BLaER1 treated with 17β-estradiol and CSF1 and Interleukin-3, amounts not matched to agents 10 nM and 100 nM (cell line): ENCODE data around the gene HSD17B2.
A peak's percentile ranks its signal among the peaks of the same experiment; 100 is the strongest.

Experiments
- H3K27ac ChIP-seq, 11 experiments: shearing (Covaris generic); formaldehyde crosslinking; 2 replicates each; pipeline ENCODE4 v1.8.1; 2022
- H3K27me3 ChIP-seq, 11 experiments: shearing (Covaris generic); formaldehyde crosslinking; 2 replicates each; pipeline ENCODE4 v1.8.1; 2022
- H3K36me3 ChIP-seq, 11 experiments: shearing (Covaris generic); formaldehyde crosslinking; 2 replicates each; pipeline ENCODE4 v1.8.1; 2022
- H3K4me1 ChIP-seq, 10 experiments: shearing (Covaris generic); formaldehyde crosslinking; 2 replicates each; pipeline ENCODE4 v1.8.1; 2022
- H3K4me2 ChIP-seq, 11 experiments: shearing (Covaris generic); formaldehyde crosslinking; 2 replicates each; pipeline ENCODE4 v1.8.1; 2022
- H3K4me3 ChIP-seq, 10 experiments: shearing (Covaris generic); formaldehyde crosslinking; 2 replicates each; pipeline ENCODE4 v1.8.1; 2022
- H3K9ac ChIP-seq, 11 experiments: shearing (Covaris generic); formaldehyde crosslinking; 2 replicates each; pipeline ENCODE4 v1.8.1; 2022
- H3K9me3 ChIP-seq, 11 experiments: shearing (Covaris generic); formaldehyde crosslinking; replicated peaks in 1 of 11; 2 replicates each; pipeline ENCODE4 v1.8.1; 2022
- H4K20me1 ChIP-seq, 11 experiments: shearing (Covaris generic); formaldehyde crosslinking; 2 replicates each; pipeline ENCODE4 v1.8.1; 2022
- Cebpa-rat ChIP-seq, 11 experiments: shearing (Covaris generic); IDR thresholded peaks; 2 replicates each; pipeline ENCODE4 v1.8.1; 2022

HSD17B2 gene

GRCh38 chr16:82082097-82082496, 47.0 kb downstream of the HSD17B2 start:
- no peak overlapping the region for H3K9ac ChIP-seq
- H3K36me3 ChIP-seq, result no peaks in the 10 kb centered on the region
- H4K20me1 ChIP-seq, result no peaks in the 10 kb centered on the region
- H3K4me1 ChIP-seq, result no peaks in the 10 kb centered on the region
- no peak for TF ChIP-seq Cebpa-rat (IDR thresholded peaks at IDR 0.05)
- H3K9me3 ChIP-seq, result peaks cover 0 to 15% (median 8%) of the 10 kb centered on the region in 11 experiments; a peak in 13 of 22 replicates
- no peaks in the 10 kb centered on the region for H3K27me3 ChIP-seq
- no peak overlapping the region for H3K27ac ChIP-seq
- no peak overlapping the region for H3K4me2 ChIP-seq
- no peak overlapping the region for H3K4me3 ChIP-seq

GRCh38 chr16:82082543-82083244, 47.6 kb downstream of the HSD17B2 start:
- H3K9ac ChIP-seq, result no peak overlapping the region
- H3K27ac ChIP-seq, result no peak overlapping the region
- H3K4me2 ChIP-seq, result no peak overlapping the region
- no peak for TF ChIP-seq Cebpa-rat (IDR thresholded peaks at IDR 0.05)
- H4K20me1 ChIP-seq, result no peaks in the 10 kb centered on the region
- no peak overlapping the region for H3K4me3 ChIP-seq
- H3K4me1 ChIP-seq, result no peaks in the 10 kb centered on the region
- H3K36me3 ChIP-seq, result no peaks in the 10 kb centered on the region
- no peaks in the 10 kb centered on the region for H3K27me3 ChIP-seq
- peaks cover 0 to 9% (median 4%) of the 10 kb centered on the region in 11 experiments; a peak in 4 of 22 replicates for H3K9me3 ChIP-seq

GRCh38 chr16:82083710-82084353, 48.8 kb downstream of the HSD17B2 start:
- H3K27ac ChIP-seq, result no peak overlapping the region
- no peak overlapping the region for H3K9ac ChIP-seq
- no peak overlapping the region for H3K4me2 ChIP-seq
- no peaks in the 10 kb centered on the region for H3K27me3 ChIP-seq
- H3K4me3 ChIP-seq, result no peak overlapping the region
- H4K20me1 ChIP-seq, result no peaks in the 10 kb centered on the region
- H3K4me1 ChIP-seq, result no peaks in the 10 kb centered on the region
- no peaks in the 10 kb centered on the region for H3K36me3 ChIP-seq
- TF ChIP-seq Cebpa-rat (IDR thresholded peaks at IDR 0.05), result no peak
- H3K9me3 ChIP-seq, result 0 out of 22 replicates have a peak, but pooled peaks cover 0 to under 1% (median 0%) of the 10 kb centered on the region in 11 experiments

- H3K9ac ChIP-seq, result no peak overlapping the region
- no peaks in the 10 kb centered on the region for H3K4me1 ChIP-seq
- no peaks in the 10 kb centered on the region for H3K9me3 ChIP-seq
- H3K4me2 ChIP-seq, result no peak overlapping the region
- no peak overlapping the region for H3K4me3 ChIP-seq
- H3K36me3 ChIP-seq, result no peaks in the 10 kb centered on the region
- no peak overlapping the region for H3K27ac ChIP-seq
- TF ChIP-seq Cebpa-rat (IDR thresholded peaks at IDR 0.05), result no peak
- H4K20me1 ChIP-seq, result no peaks in the 10 kb centered on the region
- H3K27me3 ChIP-seq, result no peaks in the 10 kb centered on the region
Measured at GRCh38 chr16:82085011-82085779, 50.1 kb downstream of the HSD17B2 start.

- Histone ChIP-seq H3K9me3 (no peaks in the 10 kb centered on the region), H3K36me3 (no peaks in the 10 kb centered on the region), H3K27me3 (no peaks in the 10 kb centered on the region), H3K4me2 (no peak overlapping the region), H4K20me1 (no peaks in the 10 kb centered on the region), H3K27ac (no peak overlapping the region), H3K4me3 (no peak overlapping the region), H3K4me1 (no peaks in the 10 kb centered on the region), H3K9ac (no peak overlapping the region)
- no peak for TF ChIP-seq Cebpa-rat (IDR thresholded peaks at IDR 0.05)
Measured at GRCh38 chr16:82088483-82088882, 53.4 kb downstream of the HSD17B2 start.

GRCh38 chr16:82091241-82091640, 56.2 kb downstream of the HSD17B2 start:
- Histone ChIP-seq H3K4me1 (peaks cover 0 to 8% (median 7%) of the 10 kb centered on the region in 10 experiments; a peak in 10 of 20 replicates), H3K4me2 (no peak overlapping the region), H3K9ac (no peak overlapping the region), H3K36me3 (no peaks in the 10 kb centered on the region), H4K20me1 (no peaks in the 10 kb centered on the region), H3K4me3 (no peak overlapping the region), H3K27me3 (no peaks in the 10 kb centered on the region), H3K9me3 (no peaks in the 10 kb centered on the region), H3K27ac (no peak overlapping the region)
- no peak for TF ChIP-seq Cebpa-rat (IDR thresholded peaks at IDR 0.05)

GRCh38 chr16:82092711-82093110, 57.7 kb downstream of the HSD17B2 start:
- no peaks in the 10 kb centered on the region for H3K36me3 ChIP-seq
- no peak overlapping the region for H3K4me2 ChIP-seq
- no peak for TF ChIP-seq Cebpa-rat (IDR thresholded peaks at IDR 0.05)
- H3K27ac ChIP-seq, result no peak overlapping the region
- H4K20me1 ChIP-seq, result no peaks in the 10 kb centered on the region
- H3K27me3 ChIP-seq, result no peaks in the 10 kb centered on the region
- H3K4me3 ChIP-seq, result no peak overlapping the region
- no peaks in the 10 kb centered on the region for H3K9me3 ChIP-seq
- H3K4me1 ChIP-seq, result peaks cover 0 to 8% (median 7%) of the 10 kb centered on the region in 10 experiments; a peak in 10 of 20 replicates
- H3K9ac ChIP-seq, result no peak overlapping the region

GRCh38 chr16:82093666-82094300, 58.7 kb downstream of the HSD17B2 start:
- Histone ChIP-seq H3K9ac (no peak overlapping the region), H3K27me3 (no peaks in the 10 kb centered on the region), H3K4me3 (no peak overlapping the region), H3K4me2 (peak overlapping the region in 9 of 11 experiments; percentile 1 to 30 (median 7); a peak in 7 of 22 replicates), H4K20me1 (no peaks in the 10 kb centered on the region), H3K4me1 (peaks cover 0 to 8% (median 7%) of the 10 kb centered on the region in 10 experiments; a peak in 10 of 20 replicates), H3K9me3 (no peaks in the 10 kb centered on the region), H3K36me3 (no peaks in the 10 kb centered on the region), H3K27ac (no peak overlapping the region)
- no peak for TF ChIP-seq Cebpa-rat (IDR thresholded peaks at IDR 0.05)
